ENCODE data around the gene NAA25.

The NAA25 gene

GRCh38 chr12:112108202-112109079, at the start of gene NAA25:
NAA25 (minus strand) TSS chr12:112108783; CDS start chr12:112108773, 10 bp downstream.
- peak; percentile 79 for DNase-seq (ENCODE audit: low read depth)

DNA sequence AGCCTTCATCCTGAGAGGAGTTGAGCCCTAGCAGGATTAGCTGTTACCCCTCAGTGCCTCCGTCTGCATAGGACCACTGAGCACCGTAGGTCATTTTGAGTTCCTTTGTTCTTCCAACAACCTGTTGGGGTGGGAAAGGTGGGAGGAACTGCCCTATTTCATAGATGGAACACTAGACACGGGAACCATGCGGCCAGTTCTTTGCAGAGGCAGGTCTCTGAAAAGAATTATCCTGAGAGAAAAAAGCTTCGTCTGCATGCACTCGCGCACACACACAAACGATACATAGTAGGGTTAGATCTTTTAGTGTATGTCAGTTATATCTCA, 45.3 kb upstream of the NAA25 start:
- DNase-seq (ENCODE audit: low read depth): no peak

DNA sequence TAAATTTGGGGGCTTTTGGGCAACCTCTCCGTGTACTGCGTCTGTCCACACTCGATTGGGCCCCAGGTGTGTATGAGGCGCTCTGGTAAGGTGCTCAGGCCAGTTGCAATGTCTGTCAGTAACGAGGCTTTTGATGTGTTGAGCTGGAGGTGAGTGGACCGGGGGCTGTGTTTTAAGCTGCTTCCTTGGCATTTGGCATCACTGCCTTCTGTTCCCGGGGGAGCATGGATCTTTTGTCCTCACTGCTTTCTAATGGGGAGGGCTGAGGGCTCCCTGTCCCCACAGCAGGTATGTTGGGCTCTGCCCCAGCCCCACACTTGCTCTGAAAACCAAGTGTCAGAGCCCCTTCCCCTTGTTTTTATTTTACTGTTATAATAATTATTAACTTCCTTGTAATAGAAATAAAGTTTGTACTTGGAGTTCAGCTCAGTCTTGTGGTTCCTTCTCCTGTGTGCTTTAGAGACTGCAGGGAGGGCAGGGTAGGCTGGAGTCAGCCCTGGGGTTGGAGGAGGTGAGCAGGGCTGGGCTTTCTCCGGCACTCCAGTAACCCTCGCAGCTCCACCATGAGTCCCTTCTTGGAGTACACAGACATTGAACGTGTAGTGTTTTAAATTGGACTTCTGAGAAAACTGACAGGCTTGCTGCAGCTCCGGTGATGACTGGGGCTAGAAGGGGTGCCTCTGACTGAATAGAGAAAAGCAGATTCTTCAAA, 44.8 kb upstream of the NAA25 start:
- DNase-seq (ENCODE audit: low read depth): no peak

DNA sequence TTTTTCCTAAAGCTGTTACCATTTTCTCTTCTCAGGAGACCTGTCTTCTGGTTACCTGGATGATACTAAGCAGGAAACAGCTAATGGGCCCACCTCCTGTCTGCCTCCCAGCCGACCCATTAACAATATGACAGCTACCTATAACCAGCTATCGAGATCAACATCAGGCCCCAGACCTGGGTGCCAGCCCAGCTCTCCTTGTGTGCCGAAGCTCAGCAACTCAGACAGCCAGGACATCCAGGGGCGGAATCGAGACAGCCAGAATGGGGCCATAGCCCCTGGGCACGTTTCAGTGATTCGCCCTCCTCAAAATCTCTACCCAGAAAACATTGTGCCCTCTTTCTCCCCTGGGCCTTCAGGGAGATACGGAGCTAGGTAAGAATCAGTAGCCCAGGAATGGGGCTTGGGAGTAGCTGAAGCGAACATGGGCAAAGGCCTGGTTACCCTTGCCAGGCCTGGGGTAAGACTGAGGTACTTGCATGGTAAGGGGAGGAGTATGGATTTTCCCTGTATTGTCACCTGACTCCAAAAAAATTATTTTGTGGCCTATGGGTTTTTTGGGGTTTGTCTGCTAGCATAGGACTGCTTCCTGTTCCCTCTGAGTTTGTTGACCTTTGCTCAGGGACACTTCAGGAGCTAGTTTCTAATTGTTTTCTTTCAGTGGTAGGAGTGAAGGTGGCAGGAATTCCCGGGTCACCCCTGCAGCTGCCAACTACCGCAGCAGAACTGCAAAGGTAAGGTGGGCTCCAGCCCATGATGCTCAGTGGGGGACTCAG, 43.4 kb upstream of the NAA25 start:
- no peak for DNase-seq (ENCODE audit: low read depth)

DNA sequence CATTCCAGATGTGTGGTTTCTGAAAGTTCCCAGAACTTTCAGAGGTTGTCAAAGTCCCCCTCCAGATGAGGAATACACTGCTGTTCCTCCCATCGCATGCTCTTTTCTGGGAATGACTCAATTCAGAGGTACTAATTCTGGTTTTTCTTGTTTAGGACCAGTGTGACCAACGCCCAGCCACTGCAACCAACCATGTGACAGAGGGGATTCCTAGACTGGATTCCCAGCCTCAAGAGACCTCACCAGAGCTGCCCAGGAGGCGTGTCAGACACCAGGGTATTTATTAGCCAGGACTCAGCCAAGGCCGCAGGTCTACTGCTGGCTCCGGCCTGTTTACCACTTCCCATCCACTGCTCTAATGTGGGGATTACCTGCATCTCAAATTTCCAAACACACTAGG, 41.0 kb upstream of the NAA25 start:
- no peak for DNase-seq (ENCODE audit: low read depth)

GRCh38 chr12:112148031-112148513, 39.5 kb upstream of the NAA25 start:
- DNase-seq (ENCODE audit: low read depth): no peak

DNA sequence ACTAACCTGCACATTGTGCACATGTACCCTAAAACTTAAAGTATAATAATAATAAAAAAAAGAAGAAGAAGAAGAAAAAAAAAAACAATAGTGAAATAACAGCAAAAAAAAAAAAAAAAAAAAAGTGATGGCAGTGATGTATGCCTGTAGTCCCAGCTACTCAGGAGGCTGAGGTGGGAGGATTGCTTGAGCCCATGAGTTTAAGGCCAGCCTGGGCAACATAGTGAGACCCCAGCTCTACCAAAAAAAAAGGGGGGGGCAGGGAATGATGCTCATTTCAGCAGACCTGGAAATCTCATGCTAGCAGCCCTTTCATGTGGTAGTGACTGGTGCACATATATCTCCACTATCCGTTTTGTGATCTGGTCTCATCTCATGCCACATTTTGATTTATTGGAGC, 37.5 kb upstream of the NAA25 start:
- no peak for DNase-seq (ENCODE audit: low read depth)

DNA sequence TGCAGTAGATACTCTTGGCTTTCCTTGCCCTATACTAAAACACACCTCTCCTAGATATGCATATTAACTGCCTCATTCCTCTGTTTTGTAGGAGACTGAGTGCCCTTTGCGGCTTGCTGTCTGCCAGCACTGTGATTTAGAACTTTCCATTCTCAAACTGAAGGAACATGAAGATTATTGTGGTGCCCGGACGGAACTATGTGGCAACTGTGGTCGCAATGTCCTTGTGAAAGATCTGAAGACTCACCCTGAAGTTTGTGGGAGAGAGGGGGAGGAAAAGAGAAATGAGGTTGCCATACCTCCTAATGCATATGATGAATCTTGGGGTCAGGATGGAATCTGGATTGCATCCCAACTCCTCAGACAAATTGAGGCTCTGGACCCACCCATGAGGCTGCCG, 32.1 kb upstream of the NAA25 start:
- DNase-seq (ENCODE audit: low read depth): no peak

DNA sequence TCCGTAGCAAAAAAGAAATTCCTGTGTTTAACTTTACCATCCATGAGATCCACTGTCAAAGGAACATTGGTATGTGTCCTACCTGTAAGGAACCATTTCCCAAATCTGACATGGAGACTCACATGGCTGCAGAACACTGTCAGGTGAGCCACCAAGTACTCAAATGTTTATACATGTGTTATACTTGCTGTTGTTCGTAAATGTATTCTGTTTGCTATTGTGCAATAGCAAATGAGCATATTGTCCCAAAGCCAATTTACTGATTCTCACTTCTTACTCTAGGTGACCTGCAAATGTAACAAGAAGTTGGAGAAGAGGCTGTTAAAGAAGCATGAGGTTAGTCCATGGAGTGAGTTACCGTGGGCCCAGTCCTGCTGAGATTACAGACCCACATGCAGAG, 26.1 kb upstream of the NAA25 start:
- DNase-seq (ENCODE audit: low read depth): no peak

DNA sequence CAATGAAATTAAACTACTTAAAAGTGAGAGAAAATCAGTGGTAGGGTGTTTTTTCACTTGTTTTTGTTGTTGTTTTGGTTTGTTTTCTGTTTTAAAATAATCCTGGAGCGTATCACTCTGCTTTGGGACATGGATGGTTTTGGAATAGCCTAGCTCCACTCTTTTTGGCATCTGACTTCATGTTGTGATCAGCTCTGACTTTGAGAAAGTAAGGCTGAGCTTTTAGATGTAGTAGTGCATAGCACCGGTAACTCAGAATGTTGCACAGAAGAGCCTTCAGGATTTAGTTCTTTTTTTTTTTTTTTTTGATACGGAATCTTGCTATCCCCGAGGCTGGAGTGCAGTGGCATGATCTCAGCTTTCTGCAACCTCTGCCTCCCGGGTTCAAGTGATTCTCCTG, 24.8 kb upstream of the NAA25 start:
- no peak for DNase-seq (ENCODE audit: low read depth)

GRCh38 chr12:112131686-112132085, 23.1 kb upstream of the NAA25 start:
- DNase-seq (ENCODE audit: low read depth): no peak

DNA sequence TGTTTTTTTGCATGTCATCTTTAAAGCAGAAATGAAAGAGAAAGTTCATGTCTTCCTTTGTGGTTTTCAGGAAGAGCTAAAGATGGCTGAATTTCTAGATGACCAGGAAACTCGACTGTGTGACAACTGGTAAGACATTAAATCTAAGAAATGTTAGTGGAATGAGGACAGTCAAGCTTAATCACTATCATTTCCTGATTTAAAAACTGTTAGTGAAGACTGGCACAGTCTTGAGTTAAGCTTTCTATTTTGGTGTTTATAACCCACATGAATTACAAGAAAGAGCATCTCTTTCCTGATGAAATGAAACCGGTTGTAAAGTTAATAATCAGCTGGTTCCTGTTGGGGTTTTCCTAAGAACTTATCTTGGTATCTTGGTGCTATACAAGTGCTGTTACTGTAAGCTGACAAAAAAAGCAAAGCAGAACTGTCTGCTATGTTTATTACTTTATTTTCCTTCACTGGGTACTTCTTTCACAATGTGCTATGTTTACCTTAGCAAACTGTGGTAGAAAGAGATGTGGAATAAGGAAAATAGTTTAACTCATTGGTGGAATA, 21.9 kb upstream of the NAA25 start:
- DNase-seq (ENCODE audit: low read depth): no peak

DNA sequence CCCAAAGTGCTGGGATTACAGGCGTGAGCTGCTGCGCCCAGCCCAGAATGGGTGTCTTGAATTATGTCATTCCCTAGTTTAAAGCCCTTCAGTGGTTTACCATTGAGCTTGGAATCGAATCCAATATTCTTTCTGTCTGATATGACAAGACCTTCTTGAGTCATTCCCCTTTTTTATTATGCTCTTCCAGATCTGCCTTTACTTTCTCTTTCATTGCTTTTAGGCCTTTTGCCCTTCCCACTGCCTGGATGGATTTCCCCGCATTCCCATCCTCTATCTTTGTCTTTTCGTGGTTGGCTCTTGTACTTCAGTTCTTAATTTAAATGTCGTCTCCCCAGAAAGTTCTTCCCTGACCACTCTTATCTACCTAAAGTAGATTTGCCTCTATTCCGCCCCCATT, 18.3 kb upstream of the NAA25 start:
- no peak for DNase-seq (ENCODE audit: low read depth)

GRCh38 chr12:112126000-112126438, 17.4 kb upstream of the NAA25 start:
- no peak for DNase-seq (ENCODE audit: low read depth)

GRCh38 chr12:112125250-112125999, 16.8 kb upstream of the NAA25 start, which contains the start of gene TRAFD1:
TRAFD1 (plus strand) TSS chr12:112125560; CDS start chr12:112130523, 4,963 bp downstream.
- DNase-seq (ENCODE audit: low read depth): peak; percentile 98

DNA sequence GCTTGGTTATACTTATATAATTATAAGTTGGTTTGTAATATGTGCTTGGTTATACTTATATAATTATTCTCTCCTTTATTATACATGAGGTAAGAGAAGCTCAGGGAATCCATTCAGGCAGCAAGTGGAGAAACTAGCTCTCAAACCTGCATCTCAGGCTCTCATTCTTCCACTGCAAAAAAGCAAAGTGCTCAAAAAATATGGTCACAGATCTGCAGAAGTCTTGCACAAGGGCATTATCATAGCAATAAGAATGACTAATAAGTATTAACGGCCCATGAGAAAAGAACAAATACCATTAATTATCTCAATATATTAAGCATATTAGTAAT, 16.3 kb upstream of the NAA25 start:
- DNase-seq (ENCODE audit: low read depth): no peak

DNA sequence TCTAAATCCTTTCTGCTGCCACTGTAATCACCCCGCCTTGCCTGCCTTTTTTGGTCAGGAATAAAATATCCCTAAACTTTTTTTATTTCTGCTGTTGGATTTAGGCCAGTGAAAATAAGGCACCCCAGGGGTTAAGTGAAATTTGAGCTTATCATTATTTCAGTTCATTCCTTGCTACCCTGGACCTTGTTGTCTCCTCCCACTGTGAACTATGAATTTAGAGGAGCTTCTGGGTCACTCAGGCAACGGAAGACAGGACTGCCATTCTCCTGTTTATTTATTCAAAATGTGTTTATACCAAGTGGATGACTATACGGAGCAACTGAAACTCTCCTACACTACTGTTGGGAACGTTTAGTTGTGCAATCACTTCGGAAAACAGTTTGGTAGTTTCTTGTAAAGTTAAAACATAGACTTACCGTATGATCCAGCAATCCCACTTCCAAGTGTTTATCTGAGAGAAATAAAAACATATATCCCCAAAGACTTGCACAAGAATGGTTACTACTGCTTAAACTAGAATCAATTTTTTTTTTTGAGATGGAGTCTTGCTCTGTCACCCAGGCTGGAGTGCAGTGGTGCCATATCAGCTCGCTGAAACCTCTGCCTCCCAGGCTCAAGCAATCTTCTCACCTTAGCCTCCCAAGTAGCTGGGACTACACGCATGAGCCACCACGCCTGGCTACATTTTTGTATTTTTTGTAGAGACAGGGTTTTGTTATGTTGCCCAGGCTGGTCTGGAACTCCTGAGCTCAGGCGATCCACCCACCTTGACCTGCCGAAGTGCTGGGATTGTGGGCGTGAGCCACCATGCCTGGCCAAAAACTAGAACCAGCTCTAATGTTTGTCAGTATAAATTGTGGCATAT, 14.5 kb upstream of the NAA25 start:
- no peak for DNase-seq (ENCODE audit: low read depth)

DNA sequence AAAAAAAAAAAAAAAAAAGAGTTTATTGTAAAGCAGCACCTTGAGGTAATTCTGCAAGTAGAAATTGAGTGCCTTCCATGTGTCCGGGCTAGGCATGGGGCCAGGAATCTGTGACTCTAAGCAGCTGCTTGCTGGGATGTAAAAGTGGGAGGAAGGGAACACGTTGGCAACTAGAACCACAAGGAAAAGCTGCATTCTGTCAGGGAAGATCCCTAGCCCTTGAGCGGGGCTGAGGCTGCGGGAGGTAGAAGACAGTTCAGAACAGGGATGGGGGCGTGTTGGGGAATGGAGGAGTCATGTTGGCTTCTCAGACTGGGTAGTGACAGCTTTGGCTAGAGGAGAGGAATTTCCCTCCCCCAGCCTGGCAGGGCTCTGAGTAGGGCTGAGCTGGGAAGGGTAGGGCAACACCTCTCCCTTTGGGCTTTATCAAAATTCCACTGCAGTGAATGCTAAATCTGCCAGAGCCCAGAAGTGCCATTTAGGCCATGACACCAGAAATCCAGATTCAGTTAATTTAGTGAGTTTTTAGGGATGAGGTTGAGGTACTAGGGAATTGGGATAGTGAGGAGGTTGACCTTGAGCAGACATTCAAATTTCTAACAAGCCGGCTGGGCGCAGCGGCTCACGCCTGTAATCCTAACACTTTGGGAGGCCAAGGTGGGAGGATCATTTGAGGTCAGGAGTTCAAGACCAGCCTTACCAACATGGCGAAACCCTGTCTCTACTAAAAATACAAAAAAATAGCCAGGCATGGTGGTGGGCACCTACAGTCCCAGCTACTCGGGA, 13.4 kb upstream of the NAA25 start:
- DNase-seq (ENCODE audit: low read depth): no peak

GRCh38 chr12:112117685-112118084, 9.1 kb upstream of the NAA25 start:
- DNase-seq (ENCODE audit: low read depth): no peak

Data from stimulated activated CD8-positive, alpha-beta memory T cell treated with anti-CD3 and anti-CD28 coated beads, Interleukin-12 subunit alpha, Interleukin-12 subunit beta, amount 100 ng/mL, for 4 hours (primary cell).